OCI-LY3 (cell line): Measurements from ENCODE around the gene CAMKMT.

Experiments
- H2AFZ ChIP-seq: fragments of 200-600, 300-600 bp; shearing (Covaris generic); 2 replicates; pipeline ENCODE4 v1.6.0; 2014; ENCODE audit warnings: antibody characterized with exemption, low read depth, low read length
- H3K27ac ChIP-seq: fragments of 200-600, 300-600 bp; sonication (generic); 2 replicates; pipeline ENCODE4 v1.5.1; 2014; ENCODE audit warnings: mild to moderate bottlenecking, low read length, moderate library complexity, mixed read lengths
- H3K27me3 ChIP-seq: fragments of 200-600, 300-600 bp; sonication (generic); 2 replicates; pipeline ENCODE4 v1.6.1; 2014; ENCODE audit warnings: low read depth, low read length, mixed read lengths
- H3K36me3 ChIP-seq: fragments of 200-600, 300-600 bp; sonication (generic); replicated peaks from 2 replicates; pipeline ENCODE3; 2014; ENCODE audit warnings: low read depth, low read length, mixed read lengths
- H3K4me1 ChIP-seq: fragments of 300-600, 200-600 bp; sonication (generic); 2 replicates; pipeline ENCODE4 v1.6.1; 2014; ENCODE audit warnings: low read length, mixed read lengths
- H3K4me2 ChIP-seq: fragments of 200-600, 300-600 bp; sonication (generic); 2 replicates; pipeline ENCODE4 v1.6.1; 2014; ENCODE audit warnings: low read length, mixed read lengths
- H3K4me3 ChIP-seq: fragments of 300-600, 200-600 bp; sonication (generic); 2 replicates; pipeline ENCODE4 v1.5.1; 2014; ENCODE audit warnings: antibody characterized with exemption, mild to moderate bottlenecking, low read length, moderate library complexity
- H3K79me2 ChIP-seq: fragments of 300-600, 200-600 bp; shearing (Covaris generic); 2 replicates; pipeline ENCODE4 v1.6.1; 2014; ENCODE audit warnings: mild to moderate bottlenecking, low read length, mixed read lengths
- H3K9ac ChIP-seq: fragments of 300-600, 200-600 bp; shearing (Covaris generic); 2 replicates; pipeline ENCODE4 v1.6.0; 2014; ENCODE audit warnings: mild to moderate bottlenecking, low read length, moderate library complexity
- H3K9me3 ChIP-seq: fragments of 200-600, 300-600 bp; shearing (Covaris generic); 2 replicates; pipeline ENCODE4 v1.6.1; 2014; ENCODE audit warnings: low read length, mixed read lengths; ENCODE audit not compliant: insufficient read depth
- H4K20me1 ChIP-seq: fragments of 200-600, 300-600 bp; sonication (generic); 2 replicates; pipeline ENCODE4 v1.6.1; 2016; ENCODE audit warnings: low read length, mixed read lengths; ENCODE audit not compliant: insufficient read depth
- EZH2phosphoT487 ChIP-seq: fragments of 200-600 bp; shearing (Covaris generic); IDR thresholded peaks from 2 replicates; pipeline ENCODE4 v1.6.1; 2018; ENCODE audit warnings: antibody characterized with exemption, mixed run types, low read depth
- TF ChIP-seq, protein P1 (sequence below): fragments of 200-600, 300-600 bp; sonication (generic); IDR thresholded peaks from 2 replicates; pipeline ENCODE4 v1.5.1; 2014; ENCODE audit warnings: antibody characterized with exemption, low read length, low read depth

Gene CAMKMT

DNA sequence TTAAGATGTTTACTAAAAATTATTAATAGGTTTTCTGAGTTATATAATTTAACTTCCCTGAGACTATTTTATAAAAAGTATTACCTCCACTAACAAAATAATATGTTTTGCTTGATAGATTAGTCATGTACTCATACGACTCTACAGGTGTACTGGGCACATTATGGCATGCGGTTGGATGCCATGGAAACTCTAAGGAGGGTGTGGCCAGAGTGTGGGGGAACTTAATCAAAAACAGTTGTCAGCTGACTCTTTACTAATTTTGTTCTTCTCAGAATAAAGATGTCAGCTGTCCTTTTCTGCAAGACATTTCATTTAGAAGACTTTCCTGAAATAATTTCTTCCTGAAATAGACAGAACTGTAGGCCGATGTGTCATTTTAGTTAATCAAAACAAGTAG, 351.4 kb downstream of the CAMKMT start:
- no peaks in the 10 kb centered on the region for H4K20me1 ChIP-seq
- TF ChIP-seq EZH2phosphoT487, result no peak
- TF ChIP-seq, protein P1, sequence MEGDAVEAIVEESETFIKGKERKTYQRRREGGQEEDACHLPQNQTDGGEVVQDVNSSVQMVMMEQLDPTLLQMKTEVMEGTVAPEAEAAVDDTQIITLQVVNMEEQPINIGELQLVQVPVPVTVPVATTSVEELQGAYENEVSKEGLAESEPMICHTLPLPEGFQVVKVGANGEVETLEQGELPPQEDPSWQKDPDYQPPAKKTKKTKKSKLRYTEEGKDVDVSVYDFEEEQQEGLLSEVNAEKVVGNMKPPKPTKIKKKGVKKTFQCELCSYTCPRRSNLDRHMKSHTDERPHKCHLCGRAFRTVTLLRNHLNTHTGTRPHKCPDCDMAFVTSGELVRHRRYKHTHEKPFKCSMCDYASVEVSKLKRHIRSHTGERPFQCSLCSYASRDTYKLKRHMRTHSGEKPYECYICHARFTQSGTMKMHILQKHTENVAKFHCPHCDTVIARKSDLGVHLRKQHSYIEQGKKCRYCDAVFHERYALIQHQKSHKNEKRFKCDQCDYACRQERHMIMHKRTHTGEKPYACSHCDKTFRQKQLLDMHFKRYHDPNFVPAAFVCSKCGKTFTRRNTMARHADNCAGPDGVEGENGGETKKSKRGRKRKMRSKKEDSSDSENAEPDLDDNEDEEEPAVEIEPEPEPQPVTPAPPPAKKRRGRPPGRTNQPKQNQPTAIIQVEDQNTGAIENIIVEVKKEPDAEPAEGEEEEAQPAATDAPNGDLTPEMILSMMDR, result no peak
- H3K27me3 ChIP-seq, result no peaks in the 10 kb centered on the region
- no peaks in the 10 kb centered on the region for H3K36me3 ChIP-seq
- H3K9ac ChIP-seq, result no peak overlapping the region
- no peak overlapping the region for H3K4me2 ChIP-seq
- H2AFZ ChIP-seq, result no peak overlapping the region
- no peak overlapping the region for H3K4me3 ChIP-seq
- H3K4me1 ChIP-seq, result peaks cover 9% of the 10 kb centered on the region
- H3K27ac ChIP-seq, result no peak overlapping the region
- H3K9me3 ChIP-seq, result no peaks in the 10 kb centered on the region
- H3K79me2 ChIP-seq, result no peaks in the 10 kb centered on the region

DNA sequence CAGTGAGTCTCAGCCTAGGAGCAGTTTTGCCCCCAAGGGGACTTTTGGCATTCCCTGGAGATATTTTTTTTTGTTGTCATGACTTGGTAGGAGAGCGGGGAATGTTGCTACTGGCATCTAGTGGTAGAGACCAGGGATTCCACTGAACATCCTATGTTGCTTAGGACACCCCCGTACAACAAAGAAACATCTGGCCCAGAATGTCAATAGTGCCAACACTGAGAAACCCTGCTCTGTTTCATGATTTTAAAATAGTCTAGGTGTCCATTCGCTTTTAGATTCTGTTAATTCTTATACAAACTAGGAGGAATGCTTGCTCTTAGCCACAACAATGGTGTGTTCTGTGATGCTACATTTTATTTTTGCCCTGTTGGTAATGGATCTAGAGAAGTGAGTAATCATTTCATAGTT, 353.9 kb downstream of the CAMKMT start:
- Histone ChIP-seq H3K79me2 (no peaks in the 10 kb centered on the region), H4K20me1 (no peaks in the 10 kb centered on the region)
- TF ChIP-seq, protein P1, result peak; percentile 29
- no peak for TF ChIP-seq EZH2phosphoT487

DNA sequence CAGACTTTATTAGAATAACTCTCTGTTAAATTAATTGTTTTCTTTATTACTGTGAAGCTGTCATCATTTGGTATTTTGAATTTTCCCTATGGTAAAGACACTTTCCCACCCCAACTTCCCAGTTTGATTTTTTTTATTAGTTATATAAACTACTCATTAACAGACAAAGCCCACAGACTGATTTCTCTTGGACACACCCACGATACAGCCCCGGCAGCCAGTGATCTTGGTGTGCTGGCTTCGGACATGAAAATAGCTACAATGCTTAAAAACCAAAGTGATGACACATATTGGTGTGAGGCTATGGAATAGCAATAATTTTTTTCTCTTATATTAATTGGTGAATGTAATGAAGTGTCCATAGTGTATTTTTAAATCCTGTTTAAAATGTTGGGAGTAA, 354.4 kb downstream of the CAMKMT start:
- Histone ChIP-seq H3K27ac (no peak overlapping the region), H3K9me3 (no peaks in the 10 kb centered on the region), H3K4me1 (no peaks in the 10 kb centered on the region), H4K20me1 (no peaks in the 10 kb centered on the region), H3K36me3 (no peaks in the 10 kb centered on the region), H3K4me2 (no peak overlapping the region), H2AFZ (no peak overlapping the region), H3K27me3 (no peaks in the 10 kb centered on the region), H3K4me3 (no peak overlapping the region), H3K9ac (no peak overlapping the region), H3K79me2 (no peaks in the 10 kb centered on the region)
- no peak for TF ChIP-seq EZH2phosphoT487
- TF ChIP-seq, protein P1, result no peak

More for the DNA sequence above, 353.9 kb downstream of the CAMKMT start:
- H3K9me3 ChIP-seq, result no peaks in the 10 kb centered on the region
- no peaks in the 10 kb centered on the region for H3K4me1 ChIP-seq
- H3K4me3 ChIP-seq, result no peak overlapping the region
- no peaks in the 10 kb centered on the region for H3K36me3 ChIP-seq
- H3K9ac ChIP-seq, result no peak overlapping the region
- no peak overlapping the region for H3K4me2 ChIP-seq
- H2AFZ ChIP-seq, result no peak overlapping the region
- H3K27me3 ChIP-seq, result no peaks in the 10 kb centered on the region
- no peak overlapping the region for H3K27ac ChIP-seq

DNA sequence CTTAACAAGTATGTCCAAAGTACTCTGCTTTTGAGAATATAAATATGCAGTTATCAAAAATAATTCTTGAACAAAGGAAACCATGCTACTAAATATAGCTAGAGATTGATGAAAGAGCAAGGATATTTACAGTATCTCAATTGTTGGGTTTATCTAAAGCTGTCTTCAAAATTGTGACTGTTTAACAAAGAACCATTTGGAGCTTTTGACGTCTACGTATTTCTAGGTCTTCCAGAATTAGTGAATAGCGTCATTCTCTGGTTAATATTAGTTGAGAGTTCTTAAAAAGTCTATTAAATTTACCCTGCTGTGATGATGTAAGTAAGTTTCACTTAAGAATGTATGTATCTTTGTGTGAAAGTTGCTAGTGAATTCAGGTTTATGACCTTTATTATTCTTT, 356.7 kb downstream of the CAMKMT start:
- no peaks in the 10 kb centered on the region for H4K20me1 ChIP-seq
- TF ChIP-seq, protein P1, result no peak
- no peak overlapping the region for H3K4me3 ChIP-seq
- H3K36me3 ChIP-seq, result no peaks in the 10 kb centered on the region
- H2AFZ ChIP-seq, result no peak overlapping the region
- H3K27ac ChIP-seq, result no peak overlapping the region
- no peak overlapping the region for H3K9ac ChIP-seq
- H3K79me2 ChIP-seq, result no peaks in the 10 kb centered on the region
- no peaks in the 10 kb centered on the region for H3K9me3 ChIP-seq
- no peak overlapping the region for H3K4me2 ChIP-seq
- H3K4me1 ChIP-seq, result peaks cover 18% of the 10 kb centered on the region
- H3K27me3 ChIP-seq, result no peaks in the 10 kb centered on the region
